Measurements from ENCODE around the gene TRPM8. TPM values are rescaled to one million over a fixed set of nuclear protein-coding genes. Genes with fewer than 3 reads are reported as not detected.
A peak's percentile ranks its signal among the peaks of the same experiment; 100 is the strongest.

TRPM8 gene
- total and polyA plus RNA-seq, 7 donors = 0.04 TPM; not detected in 6

DNA sequence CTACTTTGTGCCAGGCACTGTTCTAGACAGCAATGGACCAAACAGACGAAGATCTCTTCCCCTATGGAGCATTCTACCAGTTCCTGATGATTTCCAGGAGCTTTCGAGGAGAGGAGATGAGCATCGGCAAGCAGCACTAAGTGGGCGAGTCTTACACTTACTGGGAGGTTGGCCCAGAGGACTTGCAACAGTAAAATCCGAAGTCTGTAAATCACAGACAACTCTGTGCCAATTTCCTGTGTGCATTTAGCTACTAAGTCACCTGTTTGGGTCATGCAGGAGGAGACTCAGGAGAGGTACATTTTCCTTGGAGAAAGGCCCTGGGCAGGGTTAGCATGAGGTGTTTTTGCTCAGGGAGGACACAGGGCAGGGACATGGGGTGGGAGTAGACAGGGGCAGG, 58.9 kb downstream of the TRPM8 start:
- intact Hi-C loops (cut with DNase I) = loop anchor here (2.0 to 10.0 kb wide), 4 partner anchors 309 to 1139 kb away; partner anchors contain the start of gene ARL4C
- H3K9me3 ChIP-seq = no peaks in the 10 kb centered on the region
- no peak overlapping the region for H3K4me3 ChIP-seq
- no peaks in the 10 kb centered on the region for H3K4me1 ChIP-seq
- no peak for DNase-seq
- no peak overlapping the region for H3K27ac ChIP-seq
- no peaks in the 10 kb centered on the region for H3K36me3 ChIP-seq
- no peak for TF ChIP-seq POLR2AphosphoS5 (IDR thresholded peaks at IDR 0.05)
- TF ChIP-seq EP300 (IDR thresholded peaks at IDR 0.05) = no peak
- no peak for TF ChIP-seq POLR2A (IDR thresholded peaks at IDR 0.05)
- TF ChIP-seq, protein P1, sequence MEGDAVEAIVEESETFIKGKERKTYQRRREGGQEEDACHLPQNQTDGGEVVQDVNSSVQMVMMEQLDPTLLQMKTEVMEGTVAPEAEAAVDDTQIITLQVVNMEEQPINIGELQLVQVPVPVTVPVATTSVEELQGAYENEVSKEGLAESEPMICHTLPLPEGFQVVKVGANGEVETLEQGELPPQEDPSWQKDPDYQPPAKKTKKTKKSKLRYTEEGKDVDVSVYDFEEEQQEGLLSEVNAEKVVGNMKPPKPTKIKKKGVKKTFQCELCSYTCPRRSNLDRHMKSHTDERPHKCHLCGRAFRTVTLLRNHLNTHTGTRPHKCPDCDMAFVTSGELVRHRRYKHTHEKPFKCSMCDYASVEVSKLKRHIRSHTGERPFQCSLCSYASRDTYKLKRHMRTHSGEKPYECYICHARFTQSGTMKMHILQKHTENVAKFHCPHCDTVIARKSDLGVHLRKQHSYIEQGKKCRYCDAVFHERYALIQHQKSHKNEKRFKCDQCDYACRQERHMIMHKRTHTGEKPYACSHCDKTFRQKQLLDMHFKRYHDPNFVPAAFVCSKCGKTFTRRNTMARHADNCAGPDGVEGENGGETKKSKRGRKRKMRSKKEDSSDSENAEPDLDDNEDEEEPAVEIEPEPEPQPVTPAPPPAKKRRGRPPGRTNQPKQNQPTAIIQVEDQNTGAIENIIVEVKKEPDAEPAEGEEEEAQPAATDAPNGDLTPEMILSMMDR (IDR thresholded peaks at IDR 0.05) = no peak
- H3K27me3 ChIP-seq = peaks cover 0 to 15% (median 0%) of the 10 kb centered on the region in 3 donors
- 37 to 66% methylated on average over 5 of the region's 5 CpGs for WGBS, 2 donors

DNA sequence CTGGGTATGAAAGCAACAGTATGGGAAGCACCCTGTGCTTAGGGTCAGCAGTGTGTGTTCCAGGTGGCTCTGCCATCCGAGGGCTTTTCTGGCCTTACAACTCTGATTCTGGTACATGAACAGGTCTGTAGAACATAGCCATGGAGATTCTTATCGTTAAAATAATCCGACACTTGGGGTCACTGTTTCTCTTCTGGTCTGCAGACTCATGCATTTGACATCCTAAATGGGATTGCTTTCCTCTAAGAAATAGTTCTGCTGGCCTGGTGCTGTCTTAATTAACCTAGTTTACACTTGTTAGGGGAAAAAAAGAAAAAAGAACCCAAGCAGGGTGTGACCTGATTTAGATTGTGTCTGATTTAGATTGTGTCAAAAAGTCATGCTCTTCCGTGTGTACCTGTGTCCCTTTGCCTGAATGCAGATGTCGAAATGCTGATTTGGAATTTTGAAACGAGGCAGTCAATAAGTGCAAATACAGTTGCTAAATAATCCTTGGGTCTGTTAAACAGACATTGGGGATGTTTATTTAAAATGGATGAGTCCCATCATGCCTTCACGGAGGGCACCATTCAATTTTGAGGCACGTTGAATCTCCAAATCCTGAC, 59.6 kb downstream of the TRPM8 start:
- TF ChIP-seq EP300 (IDR thresholded peaks at IDR 0.05) (no peak), POLR2AphosphoS5 (IDR thresholded peaks at IDR 0.05) (no peak), POLR2A (IDR thresholded peaks at IDR 0.05) (no peak)
- TF ChIP-seq, protein P1 (IDR thresholded peaks at IDR 0.05) = peak in 2 of 4 experiments; percentile 7 to 11
- WGBS, 2 donors = 51 to 63% methylated on average over 8 of the region's 8 CpGs
- H3K27me3 ChIP-seq = peaks cover 0 to 15% (median 0%) of the 10 kb centered on the region in 3 donors
- H3K36me3 ChIP-seq = no peaks in the 10 kb centered on the region
- no peaks in the 10 kb centered on the region for H3K9me3 ChIP-seq
- H3K4me3 ChIP-seq = no peak overlapping the region
- H3K27ac ChIP-seq = no peak overlapping the region
- no peak for DNase-seq
- intact Hi-C loops (cut with DNase I) = loop anchor here (2.0 to 10.0 kb wide), 4 partner anchors 308 to 1138 kb away; partner anchors contain the start of gene ARL4C
- H3K4me1 ChIP-seq = no peaks in the 10 kb centered on the region

- Histone ChIP-seq H3K36me3 (no peaks in the 10 kb centered on the region), H3K4me3 (no peak overlapping the region), H3K27me3 (peaks cover 0 to 15% (median 0%) of the 10 kb centered on the region in 3 donors), H3K9me3 (no peaks in the 10 kb centered on the region), H3K27ac (no peak overlapping the region), H3K4me1 (no peaks in the 10 kb centered on the region)
- TF ChIP-seq, protein P1 (IDR thresholded peaks at IDR 0.05) = no peak
- TF ChIP-seq POLR2A (IDR thresholded peaks at IDR 0.05) (no peak), POLR2AphosphoS5 (IDR thresholded peaks at IDR 0.05) (no peak), EP300 (IDR thresholded peaks at IDR 0.05) (no peak)
- DNase-seq = no peak
- 78 to 84% methylated on average over 8 of the region's 8 CpGs for WGBS, 2 donors
- intact Hi-C loops (cut with DNase I) = loop anchor here (2.0 to 10.0 kb wide), 4 partner anchors 307 to 1137 kb away; partner anchors contain the start of gene ARL4C
Measured at GRCh38 chr2:233977296-233977837, 60.2 kb downstream of the TRPM8 start.

DNA sequence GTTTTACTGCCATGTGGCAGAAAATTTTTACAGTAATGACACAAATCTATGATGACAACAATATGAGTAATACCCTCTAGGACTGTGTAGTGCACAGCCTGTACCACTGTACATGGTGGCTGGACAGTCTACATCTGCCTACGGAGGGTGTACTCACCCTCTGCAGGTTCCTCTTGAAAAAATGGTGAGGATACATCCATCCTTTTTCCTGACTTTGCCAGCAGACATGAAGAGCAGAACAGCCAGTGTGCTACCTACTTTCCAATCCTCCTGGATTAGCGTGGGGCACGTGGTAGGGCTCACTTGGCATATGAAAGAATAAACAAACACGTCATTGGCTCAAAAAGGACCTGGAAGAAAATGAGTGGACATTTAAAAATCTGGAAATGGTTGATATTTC, 62.6 kb downstream of the TRPM8 start:
- Histone ChIP-seq H3K36me3 (no peaks in the 10 kb centered on the region), H3K9me3 (no peaks in the 10 kb centered on the region), H3K27me3 (peaks cover 0 to 15% (median 0%) of the 10 kb centered on the region in 3 donors), H3K4me1 (no peaks in the 10 kb centered on the region), H3K4me3 (no peak overlapping the region), H3K27ac (no peak overlapping the region)
- 69 to 87% methylated on average over 4 of the region's 4 CpGs for WGBS, 2 donors
- intact Hi-C loops (cut with DNase I) = loop anchor here (5.0 to 10.0 kb wide), 3 partner anchors 305 to 1135 kb away; partner anchors contain the start of gene ARL4C
- TF ChIP-seq POLR2AphosphoS5 (IDR thresholded peaks at IDR 0.05) = no peak
- TF ChIP-seq, protein P1 (IDR thresholded peaks at IDR 0.05) = no peak
- no peak for TF ChIP-seq POLR2A (IDR thresholded peaks at IDR 0.05)
- no peak for DNase-seq

Measured in sigmoid colon (tissue), 7 donors.